Psoas muscle (tissue), 8 donors: ENCODE results near the gene CENPB. TPM values are rescaled to one million over a fixed set of nuclear protein-coding genes. Genes with fewer than 3 reads are reported as not detected.

ENCODE experiments used
- ATAC-seq, 4 donors: fragments of 200-7000 bp; cut with Tn5 transposase; one replicate each; pipeline ENCODE4 v1.9.1; 2020; ENCODE audit warnings: moderate library complexity in 3 of 4, mild to moderate bottlenecking in 2 of 4
- DNase-seq, 2 donors: peaks; one replicate each; pipeline ENCODE4 v3.0.0-alpha.2; 2020
- H3K27ac ChIP-seq: fragments of 200-600 bp; one replicate; pipeline ENCODE4 v1.8.0; 2022
- H3K27me3 ChIP-seq, 3 donors: fragments of 200-600 bp in 1 of 3; one replicate each; pipeline versions ENCODE4 v1.6.1 to v1.8.0; 2013 to 2022; ENCODE audit warnings: low read length in 2 of 3, mild to moderate bottlenecking in 2 of 3, moderate library complexity in 1 of 3; ENCODE audit not compliant: insufficient read depth in 3 of 3
- H3K36me3 ChIP-seq, 2 donors: fragments of 200-600 bp in 1 of 2; one replicate each; pipeline versions ENCODE4 v1.6.1 to v1.8.0; 2013 to 2022; ENCODE audit warnings: low read depth in 1 of 2, mild to moderate bottlenecking in 1 of 2, moderate library complexity in 1 of 2; ENCODE audit not compliant: insufficient read depth in 1 of 2
- H3K4me1 ChIP-seq: fragments of 200-600 bp; one replicate; pipeline ENCODE4 v1.8.0; 2022
- H3K4me3 ChIP-seq: fragments of 200-600 bp; one replicate; pipeline ENCODE4 v1.8.0; 2022; ENCODE audit warnings: mild to moderate bottlenecking
- H3K9me3 ChIP-seq: fragments of 200-600 bp; one replicate; pipeline ENCODE4 v1.8.0; 2022
- WGBS, 3 donors: extraction: QIAGEN DNeasy Blood & Tissue Kit; methylation state at CpG; one replicate each; pipeline versions ENCODE4 v1.1.6 to v1.1.7; 2013; 5-methylcytosine and 5-hydroxymethylcytosine counted together
- intact Hi-C, 2 donors: fragments of 100-400 bp; cut with DNase I; formaldehyde crosslinking; loops; one replicate each; pipeline versions ENCODE4 v1.11.0 to v1.14.2; 2022
- polyA plus RNA-seq, 3 donors: library from polyadenylated mRNA; stranded (reverse); fragments of 200-250 nt; gene quantifications; one replicate each; pipeline ENCODE4 v1.2.3, GENCODE V29; 2013
- total RNA-seq, 4 donors: library from RNA; stranded (reverse); fragmentation: NEBNext Ultra II Directional in 2 of 4; extraction: Animal tissue kit (Norgen Biotek cat#: 25700) in 2 of 4; gene quantifications; one replicate each; pipeline versions ENCODE4 v1.2.1 to v1.2.4, GENCODE V29; 2021 to 2023
- TF ChIP-seq, protein P1 (sequence below): fragments of 200-600 bp; IDR thresholded peaks from one replicate; pipeline ENCODE4 v1.8.0; 2022; ENCODE audit warnings: antibody characterized with exemption
- donor health status: healthy with polysubstance abuse.
- donor health status: DM: no; HTN: no; CAD: no; lungs with moderate emphysema.
- donor health status: Bipolar disorder and iron deficiency.
- donor health status: healthy.
- donor health status: DM: yes; HTN: yes; CAD: no.
- donor health status: DM: no; HTN: no; CAD: no.
- donor health status: DM: no; HTN: no; CAD: no.
- donor health status: DM: yes; HTN: yes; CAD: no.

CENPB gene
- total and polyA plus RNA-seq, 7 donors: 74.3 to 144 (median 99.0) TPM

DNA sequence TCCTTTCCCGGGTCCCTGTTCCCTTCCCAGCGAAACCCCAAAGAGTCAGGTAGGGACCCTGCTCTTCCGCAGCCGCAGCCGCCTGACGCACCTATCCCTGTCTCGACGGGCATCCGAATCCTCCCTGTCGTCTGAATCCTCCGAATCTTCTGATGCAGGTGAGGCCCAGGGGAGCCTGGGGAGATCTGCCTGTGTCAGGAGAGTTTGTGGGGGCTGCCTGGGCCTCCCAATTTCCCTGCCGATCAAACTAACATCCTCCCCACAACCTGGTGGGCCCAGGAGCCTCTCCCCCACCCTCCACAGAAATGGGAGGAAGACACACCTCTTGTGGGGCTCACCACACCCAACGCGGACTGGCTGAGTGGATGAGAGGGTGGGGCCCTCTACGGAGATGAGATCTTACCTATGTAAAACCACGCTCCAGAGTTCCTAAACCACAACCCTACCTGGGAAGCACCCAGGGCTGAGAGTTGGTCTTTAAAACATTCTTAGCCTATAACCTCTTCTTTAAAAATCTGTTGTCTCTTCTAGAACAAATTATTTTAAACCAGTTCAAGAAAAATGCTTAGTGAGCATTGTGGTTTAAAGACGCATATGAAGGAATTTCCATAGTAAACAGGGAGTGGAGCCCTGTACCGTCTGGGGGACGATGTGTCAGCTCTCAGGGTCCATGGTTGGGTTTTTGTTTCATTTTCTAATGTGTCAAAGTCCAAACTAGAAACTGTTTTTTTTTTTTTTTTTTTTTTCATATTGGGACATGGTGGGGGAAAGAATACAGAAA is 11.2 kb upstream of the CENPB start:
- no peak for ATAC-seq
- Histone ChIP-seq H3K4me3 (peak overlapping the region; percentile 86), H3K27me3 (no peaks in the 10 kb centered on the region), H3K36me3 (peaks cover 0 to 22% of the 10 kb centered on the region in 2 donors), H3K4me1 (peaks cover 6% of the 10 kb centered on the region), H3K9me3 (no peaks in the 10 kb centered on the region), H3K27ac (no peak overlapping the region)
- TF ChIP-seq, protein P1, sequence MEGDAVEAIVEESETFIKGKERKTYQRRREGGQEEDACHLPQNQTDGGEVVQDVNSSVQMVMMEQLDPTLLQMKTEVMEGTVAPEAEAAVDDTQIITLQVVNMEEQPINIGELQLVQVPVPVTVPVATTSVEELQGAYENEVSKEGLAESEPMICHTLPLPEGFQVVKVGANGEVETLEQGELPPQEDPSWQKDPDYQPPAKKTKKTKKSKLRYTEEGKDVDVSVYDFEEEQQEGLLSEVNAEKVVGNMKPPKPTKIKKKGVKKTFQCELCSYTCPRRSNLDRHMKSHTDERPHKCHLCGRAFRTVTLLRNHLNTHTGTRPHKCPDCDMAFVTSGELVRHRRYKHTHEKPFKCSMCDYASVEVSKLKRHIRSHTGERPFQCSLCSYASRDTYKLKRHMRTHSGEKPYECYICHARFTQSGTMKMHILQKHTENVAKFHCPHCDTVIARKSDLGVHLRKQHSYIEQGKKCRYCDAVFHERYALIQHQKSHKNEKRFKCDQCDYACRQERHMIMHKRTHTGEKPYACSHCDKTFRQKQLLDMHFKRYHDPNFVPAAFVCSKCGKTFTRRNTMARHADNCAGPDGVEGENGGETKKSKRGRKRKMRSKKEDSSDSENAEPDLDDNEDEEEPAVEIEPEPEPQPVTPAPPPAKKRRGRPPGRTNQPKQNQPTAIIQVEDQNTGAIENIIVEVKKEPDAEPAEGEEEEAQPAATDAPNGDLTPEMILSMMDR: no peak
- WGBS, 3 donors: 62 to 76% (median 71%) methylated on average over 19 of the region's 19 CpGs
- DNase-seq: peak in 1 of 2 donors; percentile 41
- intact Hi-C loops: no loop called here

DNA sequence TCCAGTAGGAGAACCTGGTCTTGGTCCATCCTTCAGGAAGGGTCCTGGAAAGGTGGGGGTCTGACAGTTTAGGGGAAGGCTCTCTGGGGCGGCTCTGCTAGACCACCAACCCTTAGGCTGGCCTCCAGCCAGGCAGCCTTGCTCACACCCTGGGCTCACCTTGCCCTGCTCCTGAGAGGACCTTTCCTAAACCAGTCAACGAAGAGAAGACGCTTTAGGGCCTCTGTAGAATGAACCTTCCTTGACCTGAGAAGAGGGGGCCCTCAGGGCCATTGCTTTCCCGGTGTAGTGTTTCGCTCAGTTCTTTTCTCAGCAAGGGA is 10.6 kb upstream of the CENPB start:
- peak in 1 of 2 donors; percentile 35 for DNase-seq
- peak overlapping the region; percentile 86 for H3K4me3 ChIP-seq
- TF ChIP-seq, protein P1: no peak

DNA sequence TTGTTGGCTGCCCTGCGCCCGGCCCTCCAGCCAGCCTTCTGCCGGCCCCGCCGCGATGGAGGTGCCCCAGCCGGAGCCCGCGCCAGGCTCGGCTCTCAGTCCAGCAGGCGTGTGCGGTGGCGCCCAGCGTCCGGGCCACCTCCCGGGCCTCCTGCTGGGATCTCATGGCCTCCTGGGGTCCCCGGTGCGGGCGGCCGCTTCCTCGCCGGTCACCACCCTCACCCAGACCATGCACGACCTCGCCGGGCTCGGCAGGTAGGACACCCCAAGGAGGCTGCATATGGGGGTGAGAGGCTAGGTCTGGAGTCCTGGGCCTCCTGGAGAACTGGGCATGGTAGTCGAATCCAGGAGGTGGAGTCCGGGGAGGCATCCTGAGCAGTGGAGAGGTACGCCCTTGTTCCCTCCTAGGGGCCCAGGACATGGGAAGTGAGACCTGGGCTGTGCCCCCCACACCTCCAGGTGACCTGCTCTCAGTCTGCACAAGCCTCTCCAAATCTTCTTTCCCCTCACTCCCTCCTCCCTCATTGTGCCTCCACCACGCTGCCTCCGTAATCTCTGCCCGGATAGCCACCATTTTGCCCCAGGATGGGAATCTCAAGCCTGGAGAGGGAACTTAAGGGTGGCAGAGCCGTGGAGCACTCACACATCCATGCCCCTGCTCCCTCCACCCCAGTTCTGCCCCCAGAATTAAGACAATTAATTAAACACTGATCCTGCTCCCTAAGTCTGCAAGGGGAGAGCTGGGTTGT is 10.1 kb upstream of the CENPB start:
- intact Hi-C loops: no loop called here
- H3K9me3 ChIP-seq: no peaks in the 10 kb centered on the region
- H3K27ac ChIP-seq: peak overlapping the region; percentile 96
- peaks cover 6% of the 10 kb centered on the region for H3K4me1 ChIP-seq
- WGBS, 3 donors: 12 to 16% (median 14%) methylated on average over 23 to 33 of the region's 33 CpGs
- no peak for DNase-seq
- peaks cover 0 to 11% of the 10 kb centered on the region in 2 donors for H3K36me3 ChIP-seq
- H3K4me3 ChIP-seq: peak overlapping the region; percentile 86
- TF ChIP-seq, protein P1: no peak
- peak in 2 of 4 donors; percentile 1 to 9 for ATAC-seq
- H3K27me3 ChIP-seq: no peaks in the 10 kb centered on the region

More for the DNA sequence above, 10.6 kb upstream of the CENPB start:
- Histone ChIP-seq H3K9me3 (no peaks in the 10 kb centered on the region), H3K36me3 (peaks cover 0 to 16% of the 10 kb centered on the region in 2 donors), H3K4me1 (peaks cover 6% of the 10 kb centered on the region), H3K27ac (no peak overlapping the region), H3K27me3 (no peaks in the 10 kb centered on the region)
- WGBS, 3 donors: 55 to 83% (median 69%) methylated on average over 5 of the region's 5 CpGs
- intact Hi-C loops: no loop called here
- no peak for ATAC-seq

DNA sequence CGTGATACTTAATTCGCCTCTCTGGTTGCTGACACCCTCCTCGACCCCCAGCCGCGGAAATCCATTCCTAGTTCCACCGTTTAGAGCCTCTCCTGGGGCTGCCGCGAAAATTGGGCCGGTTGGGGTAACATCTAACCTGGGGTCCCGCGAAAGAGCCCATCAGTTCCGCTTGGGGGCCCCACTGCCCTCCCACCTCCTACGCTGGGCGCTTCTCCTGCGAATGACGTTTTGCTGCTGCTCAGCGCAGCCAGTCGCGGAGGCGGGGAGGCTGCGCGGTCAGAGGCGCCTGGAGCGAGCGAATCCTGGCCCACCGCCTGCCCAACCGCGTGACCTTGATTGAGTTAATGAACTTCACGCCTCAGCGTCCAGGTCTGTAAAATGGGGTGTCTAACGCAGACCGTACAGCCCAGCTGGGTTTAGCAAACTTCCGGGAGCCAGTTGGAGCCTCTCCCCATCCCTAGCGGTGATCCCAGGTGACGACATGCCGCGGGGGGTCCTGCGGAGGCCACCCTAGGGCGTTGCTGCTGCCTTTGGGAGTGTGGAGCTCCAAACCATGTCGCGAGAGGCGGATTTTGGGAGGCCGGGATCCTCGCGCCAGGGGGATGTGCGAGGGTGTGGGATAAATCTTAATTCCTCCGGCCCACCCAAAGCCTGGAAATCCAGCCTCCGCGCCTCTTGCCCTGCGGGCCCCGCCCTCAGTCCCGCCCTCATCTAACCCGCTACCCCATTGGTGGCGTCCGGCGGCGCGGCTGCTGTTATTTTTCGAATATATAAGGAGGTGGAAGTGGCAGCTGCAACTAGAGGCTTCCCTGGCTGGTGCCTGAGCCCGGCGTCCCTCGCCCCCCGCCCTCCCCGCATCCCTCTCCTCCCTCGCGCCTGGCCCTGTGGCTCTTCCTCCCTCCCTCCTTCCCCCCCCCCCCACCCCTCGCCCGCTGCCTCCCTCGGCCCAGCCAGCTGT is 9.2 kb upstream of the CENPB start, which contains the start of gene CDC25B:
Gene CDC25B (plus strand): TSS at position 800 of the 958 bp plus-strand sequence. CDS start 222 bp downstream, outside the sequence.
- intact Hi-C loops: no loop called here
- H3K36me3 ChIP-seq: peaks cover 0 to 3% of the 10 kb centered on the region in 2 donors
- TF ChIP-seq, protein P1: peak; percentile 51
- peak; percentile 93 to 98 (median 95) for ATAC-seq
- peak within 1 kb of the TSS; percentile 86 for H3K4me3 ChIP-seq
- DNase-seq: peak; percentile 95 to 96
- no peaks in the 10 kb centered on the region for H3K27me3 ChIP-seq
- H3K27ac ChIP-seq: peak within 1 kb of the TSS; percentile 96
- H3K4me1 ChIP-seq: peaks cover 6% of the 10 kb centered on the region
- WGBS, 3 donors: 1 to 3% (median 2%) methylated on average over 63 to 69 of the region's 69 CpGs
- no peaks in the 10 kb centered on the region for H3K9me3 ChIP-seq
